CD4-positive, alpha-beta T cell treated with Interferon gamma for 1 hour (primary cell): ENCODE results near the gene TRDN.
"Not testable (repeated sequence)": the region's sequence is repeated elsewhere in the genome, so short reads cannot be mapped to it uniquely, and the experiment has no call there.

Experiments
- DNase-seq: peaks from one replicate; pipeline ENCODE4 v3.0.0-alpha.2; 2020

Gene TRDN

GRCh38 chr6:123559816-123560215 is 76.9 kb downstream of the TRDN start:
- DNase-seq: not testable (repeated sequence)

DNA sequence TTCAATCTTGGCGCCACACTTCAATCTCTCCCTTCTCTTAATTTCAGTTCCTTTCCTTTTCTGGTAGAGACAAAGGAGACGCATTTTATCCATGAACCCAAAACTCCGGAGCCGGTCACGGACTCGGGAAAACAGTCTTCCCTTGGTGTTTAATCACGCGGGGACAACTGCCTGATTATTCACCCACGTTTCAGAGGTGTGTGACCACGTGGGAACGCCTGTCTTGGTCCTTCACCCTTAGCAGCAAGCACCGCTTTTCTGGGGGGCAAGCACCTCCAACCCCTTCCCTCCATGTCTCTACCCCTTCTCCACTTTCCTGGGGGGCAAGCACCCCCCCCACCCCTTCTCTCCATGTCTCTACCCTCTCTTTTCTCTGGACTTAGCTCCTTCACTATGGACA is 79.3 kb downstream of the TRDN start:
- not testable (repeated sequence) for DNase-seq

DNA sequence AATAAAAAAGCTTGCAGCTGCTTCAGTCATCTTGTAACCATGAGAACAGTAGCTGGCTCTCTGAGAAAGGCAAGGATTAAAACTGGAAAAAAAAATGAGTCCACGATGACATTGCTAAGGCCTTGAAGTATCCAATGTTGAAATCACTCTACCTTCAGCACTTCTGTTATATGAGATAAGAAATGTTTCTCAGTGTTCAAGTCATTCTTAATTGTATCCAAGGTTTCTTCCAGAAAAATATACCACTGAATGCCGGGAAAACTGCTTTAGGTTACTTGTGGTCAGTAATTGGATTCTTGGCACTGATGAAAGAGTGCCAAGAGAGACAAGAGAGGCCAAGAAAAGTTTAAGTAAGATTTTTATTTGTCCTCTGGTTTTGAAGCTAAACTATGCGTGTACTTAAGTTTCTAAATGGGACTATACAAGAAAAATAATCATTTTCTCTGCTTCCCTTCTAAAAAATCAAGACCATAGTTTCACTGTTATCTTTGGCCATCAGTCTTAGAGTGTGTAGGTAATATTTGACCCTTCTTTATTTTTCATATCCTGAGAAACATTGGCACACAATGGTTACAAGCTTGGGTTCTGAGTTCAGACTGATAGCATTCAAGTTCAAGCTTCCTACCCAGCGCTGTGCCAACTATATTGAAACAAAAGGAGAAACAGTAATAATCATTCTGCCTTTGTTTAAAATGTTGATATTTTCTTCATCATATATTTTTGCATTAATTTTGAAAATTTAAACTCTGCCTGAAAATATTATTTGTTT is 84.6 kb downstream of the TRDN start:
- no peak for DNase-seq

- no peak for DNase-seq
Measured at GRCh38 chr6:123550052-123550617, 86.6 kb downstream of the TRDN start.

DNA sequence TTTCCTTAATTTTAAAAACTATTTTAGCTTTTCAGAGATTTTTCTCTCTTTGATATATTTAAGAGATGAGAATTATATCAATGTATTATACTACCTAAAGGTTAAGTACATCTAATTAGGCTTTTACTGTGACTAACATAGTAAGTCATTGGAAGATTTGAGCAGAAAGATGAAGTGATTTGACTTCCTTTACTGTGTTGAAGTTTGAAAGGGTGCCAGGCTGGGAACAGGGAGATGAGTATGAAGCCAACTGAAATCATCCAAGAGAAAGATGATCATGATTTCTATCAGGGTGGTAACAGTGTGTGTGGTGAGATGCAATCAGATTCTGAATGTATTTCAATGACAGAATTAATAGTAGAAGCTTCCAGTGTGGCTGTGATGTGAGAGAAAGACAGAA is 87.3 kb downstream of the TRDN start:
- DNase-seq: no peak

DNA sequence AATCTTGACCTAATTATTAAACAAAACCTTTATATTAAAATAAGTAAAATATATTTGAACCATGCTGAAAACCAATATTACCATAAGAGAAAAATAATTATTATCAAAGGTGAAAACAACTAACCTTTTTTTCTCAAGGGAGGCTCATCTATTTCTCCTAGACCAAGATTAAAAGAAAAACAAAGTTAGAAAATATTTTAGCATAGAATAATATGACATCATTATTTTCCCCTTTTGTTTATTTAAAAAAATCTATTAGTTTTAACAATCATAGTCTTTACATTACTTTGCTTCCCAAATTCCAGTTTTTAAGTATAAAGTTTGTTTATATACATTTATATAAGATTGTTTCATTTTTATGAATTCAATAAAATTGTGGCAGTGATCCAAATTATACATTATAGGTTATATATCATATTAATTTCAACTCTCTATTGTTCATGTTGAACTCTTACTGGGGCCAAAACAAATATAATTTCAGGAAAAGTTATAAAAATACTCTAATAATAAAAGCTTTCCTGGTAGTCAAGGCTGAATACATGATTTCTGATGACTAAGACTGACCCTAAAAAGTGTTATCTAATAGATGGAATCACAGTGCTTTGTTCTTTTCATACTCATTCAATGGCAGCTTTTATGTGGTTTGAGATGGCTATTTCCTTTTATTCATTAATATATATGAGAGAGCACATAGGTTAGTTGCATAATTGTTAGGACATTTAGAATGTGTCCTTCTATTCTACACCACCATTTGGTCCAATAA is 89.4 kb downstream of the TRDN start:
- no peak for DNase-seq

DNA sequence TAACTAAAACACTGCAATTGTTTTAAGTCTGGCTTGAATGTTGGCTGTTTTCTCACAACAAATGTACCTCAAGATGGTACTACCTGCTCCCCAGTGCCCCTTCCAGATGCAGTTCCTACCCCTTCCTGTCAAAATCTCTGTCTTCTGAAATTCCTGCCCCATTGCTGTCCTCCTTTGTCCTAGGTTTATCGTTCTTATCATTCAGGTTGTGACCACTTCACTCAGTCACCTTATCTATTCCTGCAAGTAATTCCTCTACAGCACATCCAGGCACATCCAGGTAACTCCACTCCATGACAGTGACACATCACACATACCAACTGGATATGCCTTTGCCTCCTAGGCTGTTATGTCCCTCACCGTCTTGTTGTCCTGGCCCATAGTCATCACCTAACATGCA is 90.2 kb downstream of the TRDN start:
- no peak for DNase-seq

DNA sequence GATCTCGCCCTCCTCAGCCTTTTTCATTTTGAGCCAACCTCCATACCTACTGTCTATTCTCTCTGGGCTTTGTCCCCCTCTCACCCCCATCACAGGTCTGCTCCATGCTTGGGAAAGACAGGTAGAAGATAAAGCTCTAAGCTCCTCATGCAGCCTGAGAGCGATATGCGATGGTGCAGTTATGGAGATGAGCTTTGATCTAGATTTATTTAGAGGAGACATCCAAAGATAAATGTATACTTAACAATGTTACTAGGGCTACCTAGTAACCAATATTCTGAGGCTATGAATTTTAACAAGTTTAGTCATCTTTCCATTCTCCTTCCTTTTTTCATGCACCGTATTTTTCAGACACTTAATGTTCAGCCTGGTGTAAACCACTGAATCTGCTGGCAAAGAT is 95.3 kb downstream of the TRDN start:
- DNase-seq: no peak

GRCh38 chr6:123533862-123534648 is 102.7 kb downstream of the TRDN start:
- DNase-seq: no peak

- DNase-seq: no peak
Measured at GRCh38 chr6:123529843-123530242, 106.9 kb downstream of the TRDN start.

DNA sequence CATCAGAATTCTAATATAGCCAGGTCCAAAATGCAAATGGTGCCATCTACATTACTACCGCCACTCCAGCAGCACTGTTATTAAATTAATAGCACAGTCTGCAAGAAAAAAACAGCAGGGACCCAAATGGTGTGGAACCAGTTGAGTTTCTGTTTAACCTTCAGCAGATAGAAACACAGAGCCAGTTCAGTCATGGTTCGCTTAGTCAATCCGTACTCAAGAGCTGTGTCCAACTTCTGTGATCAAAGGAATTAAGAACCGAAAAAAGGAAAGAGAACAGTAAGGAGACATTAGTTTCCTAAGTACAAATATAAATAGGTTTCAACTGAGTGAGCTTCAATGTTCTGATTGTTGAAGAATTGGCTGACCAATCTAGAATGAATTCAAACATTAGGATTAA is 107.7 kb downstream of the TRDN start:
- DNase-seq: no peak

DNA sequence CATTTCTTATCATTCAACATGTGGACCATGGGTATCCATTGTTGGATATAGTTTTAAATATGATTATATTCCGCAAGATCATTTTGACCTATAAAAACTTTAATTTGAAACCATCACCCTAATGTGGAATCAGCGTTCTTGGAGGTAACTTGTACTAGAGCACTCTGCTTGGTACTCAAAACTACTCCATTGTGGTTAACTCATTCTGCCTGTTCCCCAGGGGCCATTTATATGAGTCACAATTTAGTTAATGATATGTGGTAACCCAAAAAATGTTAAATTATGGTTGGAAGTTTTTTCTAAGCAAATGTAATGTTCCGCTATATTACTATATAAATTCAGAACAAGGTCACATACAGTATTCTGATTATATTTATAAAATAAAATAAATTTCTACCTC is 109.3 kb downstream of the TRDN start:
- no peak for DNase-seq

DNA sequence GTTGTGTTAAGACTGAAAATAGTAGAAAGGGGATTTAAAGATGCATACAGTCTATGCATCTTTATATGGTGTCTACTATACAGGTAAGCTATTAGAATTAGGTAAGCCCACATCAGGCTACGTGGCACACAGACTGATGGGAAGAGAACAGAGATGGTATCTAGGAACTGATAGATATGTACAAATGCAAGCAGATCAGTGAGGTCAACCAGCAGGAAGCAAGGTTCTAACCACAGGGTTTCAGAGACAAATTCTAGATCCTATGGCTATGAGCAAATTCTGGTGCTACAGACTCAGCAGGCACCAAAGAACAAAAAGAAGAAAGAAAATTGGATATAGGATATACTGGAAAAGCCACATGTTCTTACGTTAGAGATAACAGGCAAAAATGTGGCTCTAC is 110.6 kb downstream of the TRDN start:
- no peak for DNase-seq

DNA sequence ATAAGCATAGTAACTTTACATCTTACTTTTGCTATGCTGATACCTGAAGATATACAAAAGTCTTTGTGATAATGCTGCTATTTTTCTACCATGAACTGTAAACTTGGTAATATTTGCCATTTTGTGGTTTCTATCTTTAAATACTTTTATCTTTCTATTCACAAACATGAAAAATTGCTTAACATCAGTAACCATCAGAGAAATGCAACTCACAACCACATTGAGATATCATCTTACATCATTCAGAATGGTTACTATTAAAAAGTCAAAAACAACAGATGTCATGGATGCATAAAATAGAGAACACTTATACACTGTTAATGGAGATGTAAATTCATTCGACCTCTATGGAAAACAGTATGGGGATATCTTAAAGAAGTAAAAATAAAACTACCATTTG is 112.0 kb downstream of the TRDN start:
- DNase-seq: no peak

GRCh38 chr6:123520217-123520616 is 116.5 kb downstream of the TRDN start:
- DNase-seq: no peak

DNA sequence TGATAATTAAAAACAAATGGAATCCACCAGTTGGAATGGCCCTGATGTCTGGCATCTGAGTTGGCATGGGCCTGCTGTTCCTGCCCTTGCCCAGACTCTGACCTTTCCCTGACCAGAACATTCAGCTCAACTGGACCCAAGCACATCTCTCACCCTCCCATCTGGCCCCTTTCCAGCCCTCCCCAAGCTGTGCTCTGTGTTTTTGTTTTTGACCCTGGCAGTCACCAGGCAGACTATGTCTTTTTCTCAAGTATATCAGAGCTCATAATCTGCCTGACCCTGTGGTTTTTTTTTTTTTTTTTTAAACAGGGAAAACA is 117.6 kb downstream of the TRDN start:
- no peak for DNase-seq

DNA sequence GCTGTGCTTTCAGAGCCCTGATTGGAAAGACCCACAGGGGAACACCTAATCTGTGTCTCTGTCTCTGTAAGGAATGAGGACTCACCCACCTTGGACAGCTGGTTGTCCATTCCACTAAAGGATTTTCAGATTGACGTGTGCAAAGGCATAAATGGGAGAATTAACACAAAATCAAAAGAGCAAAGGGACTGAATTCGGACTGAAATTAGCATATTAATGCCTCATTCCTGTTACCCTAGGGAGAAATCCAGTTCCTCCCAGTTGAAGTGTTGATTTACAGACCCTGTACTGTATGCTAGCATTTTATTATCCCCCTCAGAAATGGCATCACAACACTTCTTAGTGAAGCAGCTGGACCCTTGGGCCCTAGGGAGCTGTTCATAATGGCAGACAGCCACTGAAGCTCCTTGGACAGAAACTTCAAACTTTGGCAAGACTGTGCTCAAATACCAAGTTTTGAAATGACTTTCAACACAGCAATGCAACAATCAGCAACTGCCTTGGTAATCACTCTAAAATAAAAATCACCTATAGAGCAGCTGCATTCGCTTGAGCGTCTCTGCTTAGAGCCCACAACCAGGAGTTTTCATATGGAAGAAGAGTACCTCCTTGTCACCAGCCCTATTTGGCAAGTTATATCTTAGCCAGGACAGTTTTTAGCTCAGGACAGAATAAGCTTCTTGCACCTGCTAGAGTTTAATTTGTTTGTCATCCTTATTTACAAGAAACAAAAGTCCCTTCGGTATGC is 118.1 kb downstream of the TRDN start:
- DNase-seq: no peak

DNA sequence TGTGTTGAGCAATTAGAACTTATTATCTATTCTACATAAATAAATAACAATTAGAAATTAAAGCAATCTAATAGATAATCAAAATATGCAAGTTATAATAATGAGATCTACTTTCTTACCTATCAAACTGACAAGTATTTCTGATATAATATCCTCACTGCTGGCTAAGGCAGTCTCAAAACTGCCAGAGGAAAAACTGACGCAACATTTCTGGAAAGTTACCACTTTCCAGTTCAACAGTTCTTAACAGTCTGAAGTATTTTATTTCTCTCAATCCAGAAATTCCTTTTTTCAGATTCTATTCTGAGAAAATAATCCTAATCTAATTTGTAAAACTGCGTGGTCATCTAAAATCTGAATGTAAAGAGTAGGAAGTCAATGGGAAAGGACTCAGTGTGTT is 121.0 kb downstream of the TRDN start:
- DNase-seq: no peak

GRCh38 chr6:123509112-123509511 is 127.6 kb downstream of the TRDN start:
- DNase-seq: no peak

DNA sequence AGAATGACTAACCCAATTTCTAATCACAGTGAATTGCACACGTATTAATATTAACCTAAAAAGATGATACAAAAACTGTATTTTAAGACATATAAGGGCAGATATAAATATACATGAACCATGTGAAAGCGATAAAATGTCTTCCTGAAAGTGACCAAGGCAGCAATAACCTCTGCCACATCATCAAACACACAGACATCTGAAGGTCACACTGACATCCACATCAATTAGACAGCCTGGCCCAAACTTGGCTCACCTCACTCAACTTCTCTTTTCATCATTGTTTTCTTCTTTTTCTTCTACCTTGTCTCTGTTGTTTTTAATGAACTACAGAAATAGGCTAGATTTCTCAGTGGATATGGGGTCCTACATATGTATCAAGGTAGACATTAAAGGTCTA is 128.5 kb downstream of the TRDN start:
- no peak for DNase-seq

GRCh38 chr6:123507582-123507981 is 129.2 kb downstream of the TRDN start:
- no peak for DNase-seq

- DNase-seq: no peak
Measured at GRCh38 chr6:123503619-123504018, 133.1 kb downstream of the TRDN start.

DNA sequence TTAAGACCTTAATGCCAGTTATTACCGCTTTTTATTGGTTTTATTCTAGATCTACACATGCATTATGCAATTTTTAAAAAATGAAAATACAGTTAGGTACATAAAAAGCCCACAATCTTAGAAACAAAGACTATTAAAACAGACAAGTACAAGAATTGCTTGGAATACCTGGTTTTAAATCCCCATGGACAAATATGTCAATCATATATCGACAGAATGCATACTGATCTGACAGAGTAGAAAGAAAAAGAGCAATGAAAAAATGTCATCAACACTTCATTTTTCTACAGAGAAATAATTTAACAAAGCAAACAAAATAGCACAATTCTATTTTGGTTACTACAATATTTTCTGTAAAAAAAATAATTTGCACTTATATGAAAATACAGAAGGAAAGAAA is 139.7 kb downstream of the TRDN start:
- DNase-seq: no peak
